ENCODE results near the gene ANO2.

Gene ANO2

GRCh38 chr12:5807514-5808219 lies 137.4 kb downstream of the ANO2 start:
- DNase-seq (ENCODE audit: extremely low read depth, low read depth), result no peak
- no peak overlapping the region for H3K4me3 ChIP-seq (replicated peaks; ENCODE audit: low read depth, low read length)
- no peak for TF ChIP-seq CTCF (IDR thresholded peaks at IDR 0.05; ENCODE audit: low read depth, low read length, missing control alignments)

GRCh38 chr12:5807090-5807414 lies 138.0 kb downstream of the ANO2 start:
- TF ChIP-seq CTCF (IDR thresholded peaks at IDR 0.05; ENCODE audit: low read depth, low read length, missing control alignments), result no peak
- no peak for DNase-seq (ENCODE audit: extremely low read depth, low read depth)
- no peak overlapping the region for H3K4me3 ChIP-seq (replicated peaks; ENCODE audit: low read depth, low read length)

DNA sequence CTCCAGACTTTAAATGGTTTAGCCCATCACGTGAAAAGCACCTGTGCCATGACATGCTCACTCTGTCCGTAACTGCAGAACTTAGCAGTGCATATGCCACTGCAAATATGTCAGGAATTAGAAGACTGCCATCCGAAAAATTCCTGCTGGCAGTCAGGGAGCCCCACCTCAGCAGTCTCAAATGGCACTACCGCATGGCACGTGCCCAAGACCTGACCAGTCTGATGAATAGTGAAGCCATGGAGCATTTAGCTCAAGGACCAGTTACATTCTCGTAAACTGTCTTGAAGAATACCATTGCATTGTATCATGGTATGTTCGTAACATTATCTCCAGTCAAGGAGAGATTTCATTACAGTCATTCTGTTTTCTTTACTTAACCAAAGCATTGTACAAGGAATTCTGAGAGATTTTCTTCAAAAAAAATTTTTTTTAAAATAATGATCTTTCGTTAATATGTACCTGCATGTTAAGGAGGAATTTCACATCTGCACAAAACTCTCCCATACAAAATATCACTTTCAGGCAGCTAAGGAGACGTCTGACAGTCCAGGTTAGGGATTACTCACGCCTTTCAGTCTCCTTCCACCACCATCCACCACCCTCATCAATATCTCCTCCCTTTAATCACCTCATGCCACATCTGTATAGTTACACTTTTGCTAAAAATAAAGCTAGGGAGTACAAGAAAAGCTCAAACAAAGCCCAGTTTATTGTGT lies 138.5 kb downstream of the ANO2 start:
- DNase-seq (ENCODE audit: extremely low read depth, low read depth), result no peak
- no peak for TF ChIP-seq CTCF (IDR thresholded peaks at IDR 0.05; ENCODE audit: low read depth, low read length, missing control alignments)
- H3K4me3 ChIP-seq (replicated peaks; ENCODE audit: low read depth, low read length), result no peak overlapping the region

DNA sequence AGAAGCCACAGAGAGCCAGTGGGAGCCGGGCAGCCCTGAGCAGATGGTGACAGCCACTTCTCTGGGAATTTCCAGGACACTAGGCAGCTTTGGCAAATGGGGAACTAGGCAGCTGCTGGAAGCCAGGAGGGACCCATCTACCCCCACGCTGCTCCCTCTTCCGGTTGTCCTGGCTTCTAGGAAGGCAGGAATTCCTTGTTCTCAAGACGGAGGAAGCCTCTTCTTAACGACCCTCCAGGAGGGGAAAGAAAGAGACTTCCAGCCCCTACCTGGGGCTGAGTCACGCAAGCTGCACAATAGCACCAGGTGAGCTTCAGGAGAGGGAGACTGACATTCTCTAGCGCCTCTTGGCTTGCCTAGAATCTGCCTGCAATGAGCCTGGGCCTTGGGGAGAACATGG lies 141.5 kb downstream of the ANO2 start:
- TF ChIP-seq CTCF (IDR thresholded peaks at IDR 0.05; ENCODE audit: low read depth, low read length, missing control alignments), result no peak
- no peak for DNase-seq (ENCODE audit: extremely low read depth, low read depth)

GRCh38 chr12:5798242-5799015 lies 146.6 kb downstream of the ANO2 start:
- no peak for TF ChIP-seq CTCF (IDR thresholded peaks at IDR 0.05; ENCODE audit: low read depth, low read length, missing control alignments)
- DNase-seq (ENCODE audit: extremely low read depth, low read depth), result no peak
- H3K4me3 ChIP-seq (replicated peaks; ENCODE audit: low read depth, low read length), result no peak overlapping the region

More for the DNA sequence above, 141.5 kb downstream of the ANO2 start:
- H3K4me3 ChIP-seq (replicated peaks; ENCODE audit: low read depth, low read length), result no peak overlapping the region

- no peak for TF ChIP-seq CTCF (IDR thresholded peaks at IDR 0.05; ENCODE audit: low read depth, low read length, missing control alignments)
- no peak overlapping the region for H3K4me3 ChIP-seq (replicated peaks; ENCODE audit: low read depth, low read length)
- no peak for DNase-seq (ENCODE audit: extremely low read depth, low read depth)
These were observed 147.4 kb downstream of the ANO2 start for GRCh38 chr12:5797661-5798060.
